ENCODE results near the gene PIK3CB.
"Not testable (repeated sequence)": the region's sequence is repeated elsewhere in the genome, so short reads cannot be mapped to it uniquely, and the experiment has no call there.

The PIK3CB gene

DNA sequence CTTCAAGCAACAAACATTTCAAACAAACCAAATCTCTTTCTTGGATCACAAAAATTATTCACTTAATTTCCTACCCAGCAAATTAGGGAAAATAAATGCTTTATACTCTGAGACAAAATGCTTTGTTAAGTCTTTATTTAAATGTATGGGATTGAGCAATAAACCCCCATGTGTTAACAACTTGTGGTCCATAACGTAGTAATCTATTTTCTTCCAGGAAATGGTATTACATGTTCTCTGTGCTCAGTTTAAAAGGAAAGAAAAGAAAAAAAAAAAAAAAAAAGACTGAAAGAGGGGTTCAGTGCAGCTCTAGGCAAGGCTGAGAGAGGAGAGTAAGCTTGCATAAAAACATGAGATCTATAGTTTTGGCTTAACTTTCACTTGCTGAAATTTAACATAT is 102.3 kb downstream of the PIK3CB start:
- no peak for DNase-seq

DNA sequence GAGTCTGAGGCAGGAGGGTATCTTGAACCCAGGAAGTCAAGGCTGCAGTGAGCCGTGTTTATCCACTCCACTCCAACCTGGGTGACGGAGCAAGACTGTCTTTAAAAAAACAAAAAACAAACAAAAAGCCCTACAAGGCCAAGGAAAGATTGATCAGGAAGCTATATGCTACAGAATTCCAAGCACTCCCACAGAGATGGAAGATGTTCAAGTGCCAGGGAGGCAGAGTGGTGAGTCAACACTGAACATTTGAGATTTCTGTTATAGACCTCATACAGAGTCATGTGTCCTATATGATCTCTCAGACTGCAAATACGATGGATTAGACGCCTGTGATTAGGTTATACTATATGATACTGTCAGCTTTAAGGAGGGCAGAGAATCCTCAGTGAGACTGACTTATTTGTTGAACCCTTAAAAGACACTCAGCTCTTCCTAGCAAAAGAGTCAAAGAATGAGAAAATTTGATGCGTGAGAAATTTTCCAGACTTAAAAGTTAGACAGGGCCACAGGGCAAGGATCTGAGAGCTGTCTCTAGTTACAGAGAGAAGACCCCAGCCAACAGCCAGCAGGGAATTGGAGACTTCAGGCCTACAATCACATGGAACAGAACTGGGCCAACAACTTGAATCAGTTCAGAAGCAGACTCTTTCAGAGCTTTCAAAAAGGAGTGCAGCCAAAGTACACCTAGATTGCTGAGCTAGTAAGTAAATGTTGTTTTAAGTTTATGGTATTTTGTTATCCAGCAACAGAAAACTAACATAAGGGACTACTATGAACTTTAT is 107.6 kb downstream of the PIK3CB start:
- DNase-seq = no peak

DNA sequence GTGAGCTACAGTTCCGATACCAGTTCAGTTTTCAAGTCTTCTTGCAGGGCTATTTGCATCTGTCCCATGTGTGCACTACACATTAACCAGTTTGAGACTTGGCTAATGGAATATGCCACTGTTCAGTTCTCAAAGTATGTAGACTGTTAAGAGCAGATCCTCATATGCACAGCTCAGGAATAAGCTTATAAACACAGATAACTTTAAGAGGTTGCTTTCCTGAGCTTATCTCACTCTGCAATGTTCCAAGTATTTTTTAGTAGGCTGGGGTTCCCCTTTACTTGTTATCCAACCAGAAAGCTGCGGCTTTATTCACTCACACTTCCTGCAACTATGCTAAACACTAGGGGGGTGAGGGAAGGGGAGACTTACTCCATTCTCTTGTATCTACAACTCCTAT is 108.7 kb downstream of the PIK3CB start:
- DNase-seq = not testable (repeated sequence)

DNA sequence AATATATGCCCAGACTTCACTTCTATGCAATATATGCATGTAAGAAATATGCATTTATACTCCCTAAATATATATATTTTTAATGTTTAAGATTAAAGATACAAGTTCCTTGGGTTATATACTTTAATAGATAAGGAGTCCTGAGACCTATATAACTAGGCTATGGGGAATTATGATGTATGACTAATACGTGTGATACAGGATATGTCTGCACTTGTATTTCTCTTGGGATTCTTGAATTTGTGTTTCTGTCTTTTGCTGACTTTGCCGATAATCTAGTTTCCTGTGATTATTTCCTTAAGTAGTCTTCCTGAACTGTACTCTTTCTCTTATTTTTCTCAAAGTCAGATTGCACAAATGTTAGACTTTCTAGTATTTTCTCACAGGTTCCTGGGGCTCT is 109.6 kb downstream of the PIK3CB start:
- DNase-seq = no peak

DNA sequence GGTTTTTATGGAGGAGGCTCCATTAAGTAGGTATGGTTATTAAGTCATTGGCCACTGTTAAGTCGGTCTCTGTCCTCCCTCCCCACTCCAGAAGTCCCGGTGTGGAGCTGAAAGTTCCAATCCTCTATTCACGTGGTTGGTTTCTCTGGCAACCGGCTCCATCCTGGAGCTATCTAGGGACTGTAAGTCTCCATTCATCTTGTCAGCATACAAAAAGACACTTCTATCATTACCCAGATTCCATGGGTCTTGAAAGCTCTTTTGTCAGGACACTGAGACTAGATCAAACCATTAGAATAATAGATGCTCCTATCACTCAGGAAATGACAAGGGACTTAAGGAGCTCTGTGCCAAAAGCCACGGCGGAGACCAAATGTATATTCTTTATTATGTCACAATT is 110.3 kb downstream of the PIK3CB start:
- DNase-seq = no peak

DNA sequence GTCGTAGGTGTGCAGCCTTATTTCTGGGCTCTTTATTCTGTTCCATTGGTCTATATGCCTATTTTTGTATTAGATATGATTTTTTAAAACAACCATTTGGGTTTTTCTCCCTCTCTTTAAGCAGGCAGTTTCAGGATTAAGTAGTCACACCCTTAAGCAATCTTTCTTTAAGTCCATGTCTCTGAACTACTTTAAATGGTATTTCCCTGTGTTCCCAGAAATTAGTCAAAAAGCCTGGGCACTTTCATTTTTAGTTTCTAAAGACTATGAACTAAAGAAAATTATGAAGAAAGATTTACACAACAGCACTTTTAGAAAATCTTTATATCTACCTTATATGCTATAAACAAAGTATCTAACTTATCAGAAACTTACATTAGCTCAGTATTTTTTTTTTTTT is 115.9 kb downstream of the PIK3CB start:
- DNase-seq = no peak

DNA sequence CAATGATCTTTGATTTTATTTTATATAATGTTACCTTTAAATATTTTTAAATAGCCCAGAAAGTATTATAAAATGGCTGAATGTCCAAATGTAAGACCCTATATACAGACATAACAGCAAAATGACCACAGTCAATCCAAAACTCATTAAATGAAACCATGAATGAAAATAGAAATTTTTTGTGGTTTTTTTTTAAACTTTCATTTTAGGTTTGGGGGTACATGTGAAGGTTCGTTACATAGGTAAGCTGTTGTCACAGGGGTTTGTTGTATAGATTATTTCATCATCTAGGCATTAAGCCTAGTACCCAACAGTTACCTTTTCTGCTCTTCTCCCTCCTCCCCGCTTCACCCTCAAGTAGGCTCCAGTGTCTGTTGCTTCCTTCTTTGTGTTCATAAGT is 117.4 kb downstream of the PIK3CB start:
- DNase-seq = no peak

DNA sequence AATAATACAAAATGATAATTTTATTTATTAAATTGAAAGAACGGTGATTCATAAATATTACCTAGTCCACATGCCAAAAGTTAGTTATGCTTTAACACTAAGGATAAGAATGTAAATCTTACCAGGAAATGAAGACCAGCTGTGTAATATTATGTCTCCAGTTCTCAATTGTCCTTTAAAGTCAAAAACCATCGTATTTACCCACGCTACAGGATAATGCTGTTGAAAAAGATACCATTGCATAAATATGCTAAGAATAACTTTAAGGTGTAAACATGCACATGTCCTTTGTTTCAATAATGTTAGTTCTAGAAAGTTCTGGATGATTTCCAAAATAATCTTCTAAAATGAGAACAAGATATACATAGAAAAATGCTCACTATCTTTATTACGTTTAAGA is 122.6 kb downstream of the PIK3CB start:
- no peak for DNase-seq

DNA sequence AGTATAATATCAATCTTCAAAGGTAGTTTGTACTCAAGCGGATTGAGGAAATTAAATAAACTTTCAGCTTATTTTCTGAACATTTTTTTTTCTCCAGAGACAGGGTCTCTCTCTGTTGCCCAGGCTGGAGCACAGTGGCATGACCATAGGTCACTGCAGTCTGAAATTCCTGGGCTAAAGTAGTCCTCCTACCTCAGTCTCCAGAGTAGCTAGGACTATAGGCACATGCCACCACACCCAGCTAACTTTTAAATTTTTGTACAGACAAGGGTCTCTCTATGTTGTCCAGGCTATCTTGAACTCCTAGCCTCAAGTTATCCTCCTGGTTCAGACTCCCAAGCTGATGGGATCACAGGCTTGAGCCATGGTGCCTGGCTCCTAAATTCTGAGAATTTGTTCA is 129.1 kb downstream of the PIK3CB start:
- DNase-seq = no peak

DNA sequence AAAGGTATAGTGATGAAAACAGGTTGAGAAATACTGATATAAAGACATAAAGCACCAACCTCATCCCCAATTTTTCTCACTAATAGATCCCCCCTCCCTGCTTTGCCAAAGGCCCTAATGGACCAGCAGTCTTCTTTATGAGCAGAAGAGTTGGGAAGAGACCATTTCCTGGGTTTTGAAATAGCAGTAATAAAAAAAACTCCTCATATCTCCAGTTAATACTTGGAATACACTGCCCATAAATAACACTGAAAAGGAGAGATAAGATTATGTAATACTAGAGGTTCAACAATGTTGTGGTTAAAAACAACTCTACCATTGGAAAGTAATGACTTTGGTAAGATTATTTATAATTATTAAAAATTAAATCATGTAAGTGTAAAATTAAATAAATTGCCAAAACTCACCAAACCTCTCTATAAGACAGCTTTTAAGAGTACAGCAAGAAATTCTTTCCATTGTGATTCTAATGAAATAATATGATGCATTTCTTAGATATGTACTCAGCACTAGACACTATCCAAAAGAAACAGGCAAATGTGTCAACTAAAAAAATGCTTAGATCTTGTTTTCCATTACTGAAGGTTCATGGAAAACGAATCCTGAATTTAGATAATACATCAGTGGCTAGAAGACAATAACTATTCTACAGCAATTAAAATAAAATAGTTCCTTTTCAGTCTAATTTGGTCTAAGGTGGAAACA is 137.9 kb downstream of the PIK3CB start:
- DNase-seq = no peak

DNA sequence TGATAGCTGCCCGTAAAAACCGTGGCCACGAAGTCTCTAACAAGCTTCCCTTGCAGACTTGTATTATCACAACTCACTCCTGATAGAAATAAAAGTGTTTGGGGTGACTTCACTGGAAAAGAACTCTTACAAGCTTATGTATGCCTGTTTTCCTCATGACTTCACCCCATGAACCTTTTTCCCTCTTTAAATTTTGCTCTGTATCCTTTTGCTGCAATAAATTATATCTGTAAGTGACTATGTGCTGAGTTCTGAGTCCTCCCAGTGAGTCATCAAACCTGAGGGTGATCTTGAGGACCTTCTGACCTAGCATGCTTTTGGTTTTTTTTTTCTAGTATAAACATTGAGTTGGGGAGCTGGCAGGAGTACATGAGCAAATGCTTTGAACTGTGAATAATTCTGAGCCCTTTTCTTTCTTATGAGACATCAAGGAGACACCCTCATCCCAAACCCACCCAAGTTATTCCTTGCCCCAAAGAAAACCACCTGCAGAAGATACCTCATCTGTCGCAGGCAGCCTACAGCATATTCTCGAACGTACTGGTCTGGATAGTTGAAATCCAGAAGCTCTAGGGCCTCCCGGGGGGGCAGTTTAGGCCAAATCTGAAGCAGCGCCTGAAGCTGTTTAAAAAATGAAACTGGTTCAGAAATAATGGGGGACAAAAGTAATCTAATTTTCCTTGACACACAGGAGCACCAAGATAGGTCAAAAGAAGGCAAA is 140.3 kb downstream of the PIK3CB start:
- no peak for DNase-seq

DNA sequence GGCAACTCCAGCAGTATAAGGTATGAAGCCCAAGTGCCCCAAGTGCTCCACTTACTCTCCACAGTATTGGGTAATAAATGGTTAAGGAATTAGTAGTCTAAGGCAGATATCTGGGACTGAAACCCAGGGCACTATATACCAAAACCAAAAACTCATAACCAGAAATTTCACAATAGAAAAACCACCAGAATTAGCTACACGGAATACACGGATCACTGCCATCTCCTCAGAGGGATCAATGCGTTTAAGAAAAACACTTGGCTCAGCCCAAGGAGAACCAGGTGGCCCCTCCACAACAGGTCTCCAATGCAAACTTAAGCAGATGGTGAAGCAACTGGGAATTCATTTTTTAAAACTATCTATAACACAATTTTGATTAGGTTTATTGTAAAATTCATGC is 142.6 kb downstream of the PIK3CB start:
- no peak for DNase-seq

DNA sequence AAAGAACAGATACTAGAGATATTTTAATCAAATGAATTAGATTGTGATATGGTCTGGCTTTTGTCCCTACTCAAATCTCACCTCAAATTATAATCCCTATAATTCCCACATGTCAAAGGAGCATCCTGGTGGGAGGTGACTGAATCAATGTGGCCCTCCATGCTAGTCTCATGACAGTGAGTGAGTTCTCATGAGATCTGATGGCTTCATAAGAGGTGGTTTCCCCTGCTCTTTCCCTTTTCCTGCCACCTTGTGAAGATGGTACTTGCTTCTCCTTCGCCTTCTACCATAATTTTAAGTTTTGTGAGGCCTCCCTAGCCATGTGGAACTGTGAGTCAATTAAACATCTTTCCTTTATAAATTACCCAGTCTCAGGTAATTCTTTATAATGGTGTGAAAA is 143.4 kb downstream of the PIK3CB start:
- no peak for DNase-seq

DNA sequence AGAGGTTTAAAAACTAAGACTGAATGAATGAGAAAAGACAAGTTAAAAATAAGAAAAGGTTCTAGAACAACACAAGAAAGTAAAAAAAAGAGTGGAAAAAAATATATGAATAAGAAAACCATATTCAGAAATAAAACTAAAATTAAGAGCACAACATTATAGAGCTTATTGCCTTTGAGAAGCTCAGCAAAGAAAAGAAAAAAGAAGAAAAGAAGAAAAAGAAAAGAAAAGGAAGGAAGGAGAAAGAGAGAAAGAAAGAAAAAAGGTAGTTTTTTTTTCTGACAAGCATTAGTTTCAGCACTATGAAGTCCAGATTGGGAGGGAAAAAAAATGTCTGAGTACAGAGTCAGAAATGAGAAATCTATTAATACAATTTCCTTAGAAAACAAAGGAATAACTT is 144.7 kb downstream of the PIK3CB start:
- DNase-seq = no peak

DNA sequence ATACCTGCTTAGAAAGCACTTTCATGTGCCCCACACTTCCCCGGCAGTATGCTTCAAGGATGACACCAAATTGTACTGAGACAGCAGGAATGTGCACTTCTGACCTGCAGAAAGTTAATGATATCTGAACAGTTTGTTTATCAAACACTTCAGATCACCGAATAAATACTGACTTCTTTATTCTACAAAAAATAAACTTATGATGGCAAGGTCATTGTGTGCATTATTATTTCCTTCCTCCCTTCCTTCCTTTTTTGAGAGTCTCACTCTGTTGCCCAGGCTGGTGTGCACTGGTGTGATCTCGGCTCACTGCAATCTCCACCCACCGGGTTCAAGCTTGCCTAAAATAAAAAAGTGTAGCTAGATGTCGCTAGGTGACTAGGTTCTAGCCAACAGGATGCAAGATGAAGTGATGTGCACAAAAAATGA is 145.8 kb downstream of the PIK3CB start:
- no peak for DNase-seq

DNA sequence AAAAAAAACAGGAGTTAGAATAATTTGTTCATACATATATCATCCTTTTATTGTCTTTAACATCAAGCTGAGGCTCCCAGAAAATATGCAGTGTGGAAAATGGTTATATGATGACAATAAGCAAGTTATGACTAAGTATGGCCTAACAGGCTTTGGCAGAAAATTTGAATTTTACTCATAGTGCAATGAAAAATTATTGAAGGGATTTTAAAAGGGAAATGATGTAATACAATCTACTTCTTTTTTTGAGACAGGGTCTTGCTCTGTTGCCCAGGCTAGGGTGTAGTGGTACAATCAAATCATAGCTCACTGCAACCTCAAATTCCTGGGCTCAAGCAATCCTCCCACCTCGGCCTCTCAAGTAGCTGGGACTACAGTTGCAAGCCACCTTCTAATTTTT is 147.5 kb downstream of the PIK3CB start:
- no peak for DNase-seq

DNA sequence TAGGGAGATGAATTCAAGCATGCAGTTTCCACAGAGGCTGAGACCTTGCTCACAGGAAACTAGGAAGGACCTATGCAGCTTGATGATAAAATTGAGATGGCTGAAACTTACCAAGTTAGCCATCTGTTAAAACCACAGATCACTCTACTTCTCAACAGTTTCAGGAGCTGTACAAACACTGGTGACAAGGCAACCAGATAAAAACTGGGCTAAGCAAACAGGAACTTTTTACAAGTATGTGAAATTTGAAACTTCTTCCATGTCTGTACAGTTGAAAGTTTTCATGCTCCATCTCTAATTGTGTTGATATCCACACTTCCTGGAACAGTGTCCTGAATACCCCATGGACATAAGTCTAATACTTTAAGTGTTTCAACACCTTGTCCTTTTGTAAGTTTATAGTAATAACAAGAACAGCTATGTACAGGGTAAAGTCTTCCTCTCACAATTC is 147.9 kb downstream of the PIK3CB start:
- DNase-seq = no peak

DNA sequence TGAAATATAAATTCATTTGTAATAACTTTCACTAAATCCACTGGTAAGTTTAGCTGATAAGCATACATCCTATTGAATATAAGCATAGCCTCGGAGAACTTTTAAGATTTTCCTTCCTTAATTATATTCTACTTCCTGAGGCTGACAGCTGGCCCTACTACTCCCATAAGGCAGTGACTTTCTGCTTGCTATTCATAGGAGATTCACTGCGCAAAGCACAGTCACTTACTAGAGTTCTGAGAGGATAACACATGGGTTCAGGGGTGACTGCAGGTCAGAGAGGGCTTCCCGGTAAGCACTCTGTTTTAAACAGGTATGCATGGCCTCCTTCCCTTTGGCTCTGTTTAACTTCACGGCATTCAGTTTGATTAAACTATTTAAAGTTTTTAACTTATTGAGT is 150.3 kb downstream of the PIK3CB start:
- no peak for DNase-seq

DNA sequence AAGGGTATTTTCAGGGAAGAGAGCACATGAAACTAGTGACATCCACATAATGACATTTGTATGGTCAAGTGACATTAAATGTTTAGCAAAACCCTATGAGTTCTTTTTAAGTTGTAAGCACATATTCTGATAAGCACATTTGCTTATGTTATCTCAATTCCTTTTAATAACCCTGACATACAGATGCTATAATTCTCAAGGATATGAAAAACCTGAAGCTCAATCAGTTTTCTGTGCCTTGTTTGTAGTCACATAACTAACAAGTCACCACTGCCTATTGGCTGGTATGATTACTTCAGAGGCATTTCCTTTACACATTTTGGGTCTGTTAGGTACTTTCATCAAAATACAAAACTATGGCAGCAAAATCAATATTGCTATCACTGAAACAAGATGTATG is 152.1 kb downstream of the PIK3CB start:
- DNase-seq = no peak

DNA sequence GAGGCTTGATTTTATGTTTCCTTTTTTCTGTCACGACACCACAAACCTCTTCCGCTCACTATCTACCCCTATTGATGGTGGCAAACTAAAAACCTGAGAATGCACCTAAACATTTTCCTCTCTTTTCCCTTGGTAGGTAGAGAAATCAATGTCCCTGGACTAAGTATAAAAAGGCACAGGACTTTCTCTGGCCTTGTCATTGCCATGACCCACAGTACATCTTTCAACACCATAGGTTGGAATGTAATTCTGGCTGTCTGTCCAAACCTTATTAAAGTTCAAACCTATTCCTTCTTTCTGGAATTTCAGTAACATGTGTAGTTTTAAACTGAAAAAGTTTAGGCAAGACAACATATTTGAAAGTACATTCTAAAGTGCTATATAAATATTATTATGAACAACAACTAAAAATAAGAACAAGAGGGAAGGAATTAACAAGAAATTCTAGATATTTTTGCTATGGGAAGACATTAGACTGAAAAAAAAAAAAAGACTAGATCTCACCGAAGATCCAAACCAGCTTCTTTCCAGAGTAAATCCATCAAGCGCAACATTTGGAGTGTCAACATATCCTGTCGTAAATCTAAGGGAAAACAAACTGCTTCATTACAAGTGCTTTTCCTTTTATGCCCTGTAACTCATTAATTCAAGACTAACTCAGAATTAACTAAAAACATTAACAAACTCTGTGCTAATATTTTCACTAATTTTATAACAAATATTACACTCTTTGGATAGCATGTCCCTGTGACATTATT is 153.1 kb downstream of the PIK3CB start:
- no peak for DNase-seq

DNA sequence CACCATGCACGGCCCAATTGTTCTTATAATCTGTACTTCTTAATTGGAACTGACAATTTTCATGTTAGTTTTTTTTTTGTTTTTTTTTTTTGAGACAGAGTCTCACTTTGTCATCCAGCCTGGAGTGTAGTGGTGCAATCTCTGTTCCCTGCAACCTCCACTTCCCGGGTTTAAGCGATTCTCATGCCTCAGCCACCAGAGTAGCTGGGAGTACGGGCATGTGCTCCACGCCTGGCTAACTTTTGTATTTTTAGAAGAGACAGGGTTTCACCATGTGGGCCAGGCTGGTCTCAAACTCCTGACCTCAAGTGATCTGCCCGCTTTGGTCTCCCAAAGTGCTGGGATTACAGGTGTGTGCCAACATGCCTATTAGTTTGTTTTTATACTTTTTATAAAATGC is 153.8 kb downstream of the PIK3CB start:
- not testable (repeated sequence) for DNase-seq

DNA sequence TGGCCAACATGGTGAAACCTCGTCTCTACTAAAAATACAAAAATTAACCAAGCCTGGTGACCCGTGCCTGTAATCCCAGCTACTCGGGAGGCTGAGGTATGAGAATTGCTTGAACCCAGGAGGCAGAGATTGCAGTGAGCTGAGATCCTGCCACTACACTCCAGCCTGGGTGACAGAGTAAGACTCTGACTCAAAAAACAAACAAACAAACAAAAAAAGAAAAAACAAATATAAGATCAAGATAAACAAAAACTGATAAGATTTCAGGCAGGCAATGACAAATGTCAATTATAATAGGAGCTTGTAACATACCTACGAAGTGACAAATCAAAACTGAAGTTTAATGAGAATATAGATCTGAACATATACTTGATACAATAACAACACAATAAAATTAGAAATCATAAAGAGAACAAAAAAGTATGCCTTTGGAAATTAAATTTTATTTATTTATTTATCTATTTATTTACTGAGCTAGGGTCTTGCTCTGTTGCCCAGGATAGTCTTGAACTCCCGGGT is 155.8 kb downstream of the PIK3CB start:
- no peak for DNase-seq

DNA sequence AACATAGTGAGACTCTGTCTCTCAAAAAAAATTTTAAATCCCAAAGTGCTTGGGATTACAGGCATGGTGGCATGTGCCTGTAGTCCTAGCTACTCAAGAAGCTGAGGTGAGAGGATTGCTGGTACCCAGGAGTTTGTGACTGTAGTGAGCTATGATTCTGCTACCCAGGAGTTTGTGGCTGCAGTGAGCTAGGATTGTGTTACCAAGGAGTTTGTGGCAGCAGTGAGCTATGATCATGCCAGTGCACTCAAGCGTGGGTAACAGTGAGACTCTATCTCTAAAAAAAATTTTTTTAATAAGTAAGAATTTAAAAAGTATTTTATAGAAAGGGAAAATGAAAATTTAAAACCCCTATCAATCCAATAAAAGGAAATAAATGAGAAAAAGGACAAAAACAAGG is 156.6 kb downstream of the PIK3CB start:
- no peak for DNase-seq
